WTC11 (cell line): Measurements from ENCODE around the gene MVD. TPM values are rescaled to one million over a fixed set of nuclear protein-coding genes. Genes with fewer than 3 reads are reported as not detected.

Source experiments
- ATAC-seq: fragments of 200-7000 bp; cut with Tn5 transposase; 2 replicates; pipeline ENCODE4 v1.10.0; 2021; ENCODE audit warnings: mild to moderate bottlenecking, moderate library complexity
- CTCF ChIA-PET: fragments of 300-600 bp; sonication (Branson Sonifier 250); formaldehyde crosslinking; loops from one replicate; lab custom pipeline; 2021; ENCODE audit warnings: antibody characterized with exemption; lab: Charles Lee
- POLR2A ChIA-PET: fragments of 350-600 bp; sonication (Branson Sonifier 250); formaldehyde crosslinking; loops from one replicate; lab custom pipeline; 2021; ENCODE audit warnings: antibody characterized with exemption; lab: Charles Lee
- DNase-seq: peaks from one replicate; pipeline ENCODE4 v3.0.0; 2021; ENCODE audit warnings: low spot score
- H3K27ac Mint-ChIP-seq: 2 replicates; pipeline ENCODE4 v1.8.0; 2021; ENCODE audit warnings: mixed read lengths
- H3K27me3 Mint-ChIP-seq: 2 replicates; pipeline ENCODE4 v1.8.0; 2021; ENCODE audit warnings: low read depth, mild to moderate bottlenecking, moderate library complexity, mixed read lengths
- H3K36me3 Mint-ChIP-seq: 2 replicates; pipeline ENCODE4 v1.8.0; 2021; ENCODE audit warnings: mixed read lengths
- H3K4me1 Mint-ChIP-seq: 2 replicates; pipeline ENCODE4 v1.8.0; 2022; ENCODE audit warnings: mixed read lengths
- H3K4me3 Mint-ChIP-seq: 2 replicates; pipeline ENCODE4 v1.8.0; 2021; ENCODE audit warnings: mild to moderate bottlenecking, moderate library complexity, mixed read lengths
- H3K9me3 Mint-ChIP-seq: 2 replicates; pipeline ENCODE4 v1.8.0; 2021; ENCODE audit warnings: mixed read lengths
- CBFB ChIP-seq: sonication (generic); formaldehyde crosslinking; IDR thresholded peaks from 2 replicates; pipeline ENCODE4 v1.8.1; 2022; ENCODE audit warnings: mild to moderate bottlenecking, low read depth, missing genetic modification reagents
- CREM ChIP-seq: sonication (generic); formaldehyde crosslinking; IDR thresholded peaks from 2 replicates; pipeline ENCODE4 v1.8.1; 2022; ENCODE audit warnings: mild to moderate bottlenecking, missing genetic modification reagents, moderate library complexity
- FOXJ3 ChIP-seq: sonication (generic); formaldehyde crosslinking; IDR thresholded peaks from 2 replicates; pipeline ENCODE4 v1.9.0; 2021; ENCODE audit warnings: missing genetic modification reagents, mild to moderate bottlenecking, borderline replicate concordance
- NFATC4 ChIP-seq: fragments of 250-450 bp; sonication (Bioruptor Pico); IDR thresholded peaks from 2 replicates; pipeline ENCODE4 v1.9.0; 2021; ENCODE audit warnings: mild to moderate bottlenecking
- NFYB ChIP-seq: sonication (generic); formaldehyde crosslinking; conservative IDR thresholded peaks from 2 replicates; pipeline ENCODE4 v1.8.0; 2022; ENCODE audit warnings: low read depth, missing genetic modification reagents
- NR2C2 ChIP-seq: sonication (generic); formaldehyde crosslinking; IDR thresholded peaks from 2 replicates; pipeline ENCODE4 v1.8.0; 2022; ENCODE audit warnings: mild to moderate bottlenecking, missing genetic modification reagents
- SMAD3 ChIP-seq: sonication (generic); formaldehyde crosslinking; IDR thresholded peaks from 2 replicates; pipeline ENCODE4 v1.8.0; 2022; ENCODE audit warnings: missing genetic modification reagents, mild to moderate bottlenecking, borderline replicate concordance
- SMAD4 ChIP-seq: sonication (generic); formaldehyde crosslinking; IDR thresholded peaks from 2 replicates; pipeline ENCODE4 v1.8.0; 2022; ENCODE audit warnings: mild to moderate bottlenecking, missing genetic modification reagents
- ZBTB21 ChIP-seq: sonication (generic); formaldehyde crosslinking; IDR thresholded peaks from 2 replicates; pipeline ENCODE4 v1.8.1; 2023; ENCODE audit warnings: mild to moderate bottlenecking, missing genetic modification reagents, borderline replicate concordance
- ZNF317 ChIP-seq: sonication (generic); formaldehyde crosslinking; IDR thresholded peaks from 2 replicates; pipeline ENCODE4 v1.8.1; 2023; ENCODE audit warnings: low read depth, mild to moderate bottlenecking, moderate library complexity, missing genetic modification reagents, borderline replicate concordance
- total RNA-seq: library from RNA; stranded (reverse); gene quantifications from 3 replicates; pipeline ENCODE4 v1.2.3, GENCODE V29; 2021
- TF ChIP-seq, protein P1 (sequence below): fragments of 250-450 bp; sonication (Bioruptor Pico); IDR thresholded peaks from 2 replicates; pipeline ENCODE4 v1.9.0; 2021; ENCODE audit warnings: mild to moderate bottlenecking
- TF ChIP-seq, protein P2 (sequence below): sonication (generic); formaldehyde crosslinking; IDR thresholded peaks from 2 replicates; pipeline ENCODE4 v1.8.1; 2022; ENCODE audit warnings: low read depth, mild to moderate bottlenecking, moderate library complexity, missing genetic modification reagents, borderline replicate concordance
- TF ChIP-seq, protein P3 (sequence below): sonication (generic); formaldehyde crosslinking; IDR thresholded peaks from 2 replicates; pipeline ENCODE4 v1.8.0; 2022; ENCODE audit warnings: mild to moderate bottlenecking, missing genetic modification reagents

Gene MVD
- total RNA-seq, 1 experiment from 2014 or later, result 113 TPM

DNA sequence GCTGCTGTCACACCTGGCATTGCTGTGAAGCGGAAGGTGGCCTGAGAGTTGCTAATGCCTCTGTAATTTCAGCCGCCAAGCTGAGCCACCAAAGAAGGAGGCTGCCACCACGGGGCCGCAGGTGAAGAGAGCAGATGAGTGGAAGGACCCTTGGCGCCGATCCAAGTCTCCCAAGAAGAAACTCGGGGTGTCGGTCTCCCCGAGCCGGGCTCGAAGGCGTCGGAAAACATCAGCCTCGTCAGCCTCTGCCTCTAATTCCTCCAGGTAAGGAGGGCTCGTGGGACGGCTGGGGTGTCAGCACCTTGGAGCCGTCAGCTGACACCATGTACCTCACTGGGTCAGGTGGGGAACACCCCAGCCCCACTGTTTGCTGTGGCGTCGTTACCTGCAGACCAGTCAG is 40.8 kb downstream of the MVD start (continued):
- no peak for TF ChIP-seq SMAD3

DNA sequence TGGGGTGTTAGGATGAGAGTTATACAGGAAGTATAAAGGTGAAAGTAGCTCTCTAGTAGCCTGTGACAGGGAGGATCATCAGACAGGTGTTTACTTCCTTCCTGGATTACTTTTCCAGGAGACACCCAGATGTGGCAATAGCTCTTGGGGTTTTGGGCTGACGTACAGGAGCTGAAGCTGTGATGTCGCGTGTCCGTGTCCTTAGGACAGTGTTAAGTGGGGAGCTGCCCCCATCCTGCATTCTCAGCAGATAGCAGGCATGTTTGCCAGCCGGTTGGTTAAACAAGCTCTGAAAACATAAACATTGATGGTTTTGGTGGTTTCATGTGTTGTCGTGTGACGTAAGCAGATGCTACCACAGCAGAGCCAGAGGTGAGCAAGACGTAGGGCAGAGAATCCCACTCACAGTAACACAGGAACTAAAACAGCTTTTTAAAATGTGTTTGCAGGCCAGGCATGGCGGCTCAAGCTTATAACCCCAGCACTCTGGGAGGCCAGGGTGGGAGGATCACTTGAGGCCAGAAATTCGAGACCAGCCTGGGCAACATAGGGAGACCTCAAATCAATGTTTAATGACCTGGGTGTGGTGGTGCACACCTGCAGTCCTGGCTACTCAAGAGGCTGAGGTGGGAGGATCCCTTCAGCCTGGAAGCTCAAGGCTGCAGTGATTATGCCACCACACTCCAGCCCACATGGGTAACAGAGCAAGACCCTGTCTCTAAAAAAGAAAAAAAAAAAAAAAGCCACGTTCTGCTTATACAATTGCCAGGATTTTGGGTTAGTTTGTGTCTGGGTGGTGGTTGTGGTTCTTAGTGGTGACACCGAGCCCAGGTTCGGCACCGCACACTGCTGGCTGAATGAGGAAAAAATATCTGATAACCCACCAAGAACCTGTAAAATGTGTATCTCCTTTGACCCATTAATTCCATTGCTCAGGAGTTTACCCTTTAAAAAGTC is 42.8 kb downstream of the MVD start:
- TF ChIP-seq NFATC4 (CRISPR knock-in tag) (no peak), ZBTB21 (CRISPR knock-in tag) (no peak), NFYB (no peak), CBFB (no peak), ZNF317 (CRISPR knock-in tag) (no peak), SMAD4 (CRISPR knock-in tag) (no peak)
- TF ChIP-seq, protein P1, sequence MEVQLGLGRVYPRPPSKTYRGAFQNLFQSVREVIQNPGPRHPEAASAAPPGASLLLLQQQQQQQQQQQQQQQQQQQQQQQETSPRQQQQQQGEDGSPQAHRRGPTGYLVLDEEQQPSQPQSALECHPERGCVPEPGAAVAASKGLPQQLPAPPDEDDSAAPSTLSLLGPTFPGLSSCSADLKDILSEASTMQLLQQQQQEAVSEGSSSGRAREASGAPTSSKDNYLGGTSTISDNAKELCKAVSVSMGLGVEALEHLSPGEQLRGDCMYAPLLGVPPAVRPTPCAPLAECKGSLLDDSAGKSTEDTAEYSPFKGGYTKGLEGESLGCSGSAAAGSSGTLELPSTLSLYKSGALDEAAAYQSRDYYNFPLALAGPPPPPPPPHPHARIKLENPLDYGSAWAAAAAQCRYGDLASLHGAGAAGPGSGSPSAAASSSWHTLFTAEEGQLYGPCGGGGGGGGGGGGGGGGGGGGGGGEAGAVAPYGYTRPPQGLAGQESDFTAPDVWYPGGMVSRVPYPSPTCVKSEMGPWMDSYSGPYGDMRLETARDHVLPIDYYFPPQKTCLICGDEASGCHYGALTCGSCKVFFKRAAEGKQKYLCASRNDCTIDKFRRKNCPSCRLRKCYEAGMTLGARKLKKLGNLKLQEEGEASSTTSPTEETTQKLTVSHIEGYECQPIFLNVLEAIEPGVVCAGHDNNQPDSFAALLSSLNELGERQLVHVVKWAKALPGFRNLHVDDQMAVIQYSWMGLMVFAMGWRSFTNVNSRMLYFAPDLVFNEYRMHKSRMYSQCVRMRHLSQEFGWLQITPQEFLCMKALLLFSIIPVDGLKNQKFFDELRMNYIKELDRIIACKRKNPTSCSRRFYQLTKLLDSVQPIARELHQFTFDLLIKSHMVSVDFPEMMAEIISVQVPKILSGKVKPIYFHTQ (CRISPR knock-in tag), result no peak
- TF ChIP-seq, protein P2, sequence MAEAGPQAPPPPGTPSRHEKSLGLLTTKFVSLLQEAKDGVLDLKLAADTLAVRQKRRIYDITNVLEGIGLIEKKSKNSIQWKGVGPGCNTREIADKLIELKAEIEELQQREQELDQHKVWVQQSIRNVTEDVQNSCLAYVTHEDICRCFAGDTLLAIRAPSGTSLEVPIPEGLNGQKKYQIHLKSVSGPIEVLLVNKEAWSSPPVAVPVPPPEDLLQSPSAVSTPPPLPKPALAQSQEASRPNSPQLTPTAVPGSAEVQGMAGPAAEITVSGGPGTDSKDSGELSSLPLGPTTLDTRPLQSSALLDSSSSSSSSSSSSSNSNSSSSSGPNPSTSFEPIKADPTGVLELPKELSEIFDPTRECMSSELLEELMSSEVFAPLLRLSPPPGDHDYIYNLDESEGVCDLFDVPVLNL, result no peak
- CTCF ChIA-PET, result interaction anchor here (0.6 to 4.5 kb wide), 5 partner anchors 10 to 117 kb away, joined by 4 to 29 read pairs (median 7); no protein-coding TSS in a partner anchor

DNA sequence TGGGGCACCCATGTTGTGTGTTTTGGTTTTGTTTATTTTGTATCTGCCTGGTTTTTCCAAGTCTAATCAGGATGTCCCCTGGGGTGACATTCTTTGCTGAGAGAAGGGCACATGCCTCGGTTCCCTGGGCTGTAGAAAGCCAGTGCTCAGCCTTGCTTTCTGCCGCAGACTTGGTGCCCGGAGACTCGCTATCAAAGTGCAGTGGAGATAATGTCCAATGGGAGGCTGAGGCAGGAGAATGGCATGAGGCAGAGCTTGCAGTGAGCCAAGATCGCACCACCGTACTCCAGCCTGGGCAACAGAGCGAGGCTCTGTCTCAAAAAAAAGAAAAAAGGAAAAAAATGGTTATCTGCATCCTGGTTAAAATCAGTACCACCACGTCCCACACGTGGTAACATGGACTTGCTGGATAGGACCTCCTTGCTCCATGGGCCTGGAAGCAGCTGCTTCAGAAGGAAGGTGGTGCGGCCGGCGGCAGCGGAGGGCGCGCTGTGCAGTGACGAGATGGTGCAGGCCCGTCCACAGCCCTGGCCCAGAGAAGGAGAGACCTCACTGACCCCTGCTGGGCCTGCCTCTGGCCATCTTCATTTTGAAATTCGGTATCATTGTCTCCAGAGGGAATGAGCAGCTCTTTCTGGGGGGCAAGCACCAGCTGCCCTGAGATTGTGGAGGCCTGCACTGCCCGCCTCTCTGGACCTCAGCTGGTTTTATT is 43.8 kb downstream of the MVD start:
- H3K9me3 Mint-ChIP-seq, result no peaks in the 10 kb centered on the region
- H3K27me3 Mint-ChIP-seq, result no peaks in the 10 kb centered on the region
- no peak for TF ChIP-seq FOXJ3
- TF ChIP-seq, all 79 proteins: peak for 0
- H3K4me1 Mint-ChIP-seq, result peaks cover 4% of the 10 kb centered on the region
- no peak overlapping the region for H3K4me3 Mint-ChIP-seq
- peak overlapping the region; percentile 82 for H3K27ac Mint-ChIP-seq
- DNase-seq (no peak), ATAC-seq (no peak)
- CTCF ChIA-PET, result interaction anchor here (0.8 to 4.5 kb wide), 8 partner anchors 9 to 182 kb away, joined by 3 to 29 read pairs (median 6); no protein-coding TSS in a partner anchor
- H3K36me3 Mint-ChIP-seq, result peaks cover 23% of the 10 kb centered on the region
- POLR2A ChIA-PET, result interaction anchor here (1.1 kb wide), 1 partner anchor 14 kb away, joined by 3 read pairs; no protein-coding TSS in a partner anchor

More for the DNA sequence above, 42.8 kb downstream of the MVD start:
- H3K36me3 Mint-ChIP-seq, result peaks cover 19% of the 10 kb centered on the region
- POLR2A ChIA-PET, result interaction anchor here (1.1 kb wide), 1 partner anchor 13 kb away, joined by 3 read pairs; no protein-coding TSS in a partner anchor
- H3K27ac Mint-ChIP-seq, result 0 out of 2 replicates have a peak overlapping the region, but pooled peaks have one; percentile 19
- no peaks in the 10 kb centered on the region for H3K27me3 Mint-ChIP-seq
- H3K4me1 Mint-ChIP-seq, result peaks cover 4% of the 10 kb centered on the region
- H3K9me3 Mint-ChIP-seq, result no peaks in the 10 kb centered on the region
- ATAC-seq (no peak), DNase-seq (no peak)
- H3K4me3 Mint-ChIP-seq, result no peak overlapping the region

DNA sequence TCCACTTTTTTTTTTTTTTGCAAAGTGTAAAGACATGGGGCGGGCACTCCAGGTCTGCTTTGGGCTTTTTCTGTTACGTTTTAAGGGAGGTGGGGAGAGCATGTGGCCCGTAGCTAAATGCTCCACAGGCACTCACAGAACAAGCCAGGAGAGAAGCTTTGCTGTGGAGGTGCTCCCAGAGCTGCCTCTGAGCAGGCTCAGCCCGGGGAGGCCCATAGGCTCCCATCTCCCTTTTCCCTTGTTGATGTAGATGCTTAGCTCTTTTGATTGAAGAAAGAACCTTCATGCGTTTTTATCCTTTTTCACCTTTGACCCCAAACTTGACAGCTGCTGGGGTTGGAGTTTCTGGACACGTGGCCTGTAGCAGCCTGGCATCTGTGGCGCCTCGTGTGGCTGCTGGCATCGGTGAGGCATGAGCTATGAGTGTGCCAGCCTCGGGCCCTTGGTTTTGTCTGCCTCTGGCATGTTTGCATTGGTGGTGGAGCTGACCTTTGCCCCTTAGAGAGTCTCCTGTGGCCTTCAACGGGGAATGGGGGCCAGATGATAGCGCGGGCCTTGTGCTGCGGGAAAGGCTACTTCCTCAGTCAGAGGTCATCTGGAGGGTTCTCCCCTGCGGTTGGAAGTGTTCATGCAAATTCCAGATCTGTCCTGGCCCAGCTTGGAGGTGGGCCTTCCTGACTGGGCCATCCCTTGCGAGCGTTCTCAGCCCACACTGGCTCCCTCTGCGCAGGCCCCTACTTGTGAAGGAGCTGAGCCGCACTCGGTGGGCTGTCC is 44.5 kb downstream of the MVD start:
- TF ChIP-seq, protein P3, sequence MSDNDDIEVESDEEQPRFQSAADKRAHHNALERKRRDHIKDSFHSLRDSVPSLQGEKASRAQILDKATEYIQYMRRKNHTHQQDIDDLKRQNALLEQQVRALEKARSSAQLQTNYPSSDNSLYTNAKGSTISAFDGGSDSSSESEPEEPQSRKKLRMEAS, result no peak
- TF ChIP-seq ZNF317 (CRISPR knock-in tag) (no peak), NR2C2 (no peak), CREM (CRISPR knock-in tag) (no peak)
- TF ChIP-seq, all 79 proteins: peak for 0
- ChIA-PET POLR2A (no interaction called here), CTCF (interaction anchor here (0.9 to 4.5 kb wide), 6 partner anchors 8 to 181 kb away, joined by 3 to 29 read pairs (median 6); no protein-coding TSS in a partner anchor)
- H3K36me3 Mint-ChIP-seq, result peaks cover 24% of the 10 kb centered on the region
- peak overlapping the region; percentile 82; the same call in 1 of the 2 replicates for H3K27ac Mint-ChIP-seq
- no peaks in the 10 kb centered on the region for H3K27me3 Mint-ChIP-seq
- ATAC-seq (no peak), DNase-seq (no peak)
- H3K4me3 Mint-ChIP-seq, result no peak overlapping the region
- H3K9me3 Mint-ChIP-seq, result no peaks in the 10 kb centered on the region
- H3K4me1 Mint-ChIP-seq, result peaks cover 4% of the 10 kb centered on the region
